ENCODE data around the gene PRDX5.

PRDX5 gene

GRCh38 chr11:64337538-64338249 lies 19.8 kb downstream of the PRDX5 start:
- Mint-ChIP-seq H3K9me3 (no peaks in the 10 kb centered on the region), H3K27ac (no peak overlapping the region), H3K27me3 (ENCODE audit: low read depth) (no peaks in the 10 kb centered on the region), H3K4me1 (ENCODE audit: low read depth) (peaks cover 36% of the 10 kb centered on the region), H3K4me3 (no peak overlapping the region), H3K36me3 (ENCODE audit: low read depth) (peaks cover 35% of the 10 kb centered on the region)
- DNase-seq (ENCODE audit: low spot score): no peak

DNA sequence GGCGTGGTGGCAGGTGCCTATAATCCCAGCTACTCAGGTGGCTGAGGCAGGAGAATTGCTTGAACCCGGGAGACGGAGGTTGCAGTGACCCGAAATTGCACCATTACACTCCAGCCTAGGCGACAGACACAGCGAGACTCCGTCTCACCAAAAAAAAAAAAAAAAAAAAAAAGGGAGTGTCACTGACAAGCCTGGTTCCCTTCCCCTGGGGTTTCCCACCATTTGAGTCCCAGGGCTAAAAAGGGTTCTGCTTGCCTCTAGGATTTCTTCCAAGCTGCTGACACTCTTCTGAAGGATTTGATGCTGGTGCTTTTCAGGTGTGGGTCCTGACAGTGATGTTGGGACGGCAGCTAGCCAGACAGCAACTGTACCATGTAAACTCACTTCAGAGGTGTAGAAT lies 20.8 kb downstream of the PRDX5 start:
- no peak for DNase-seq (ENCODE audit: low spot score)
- H3K4me1 Mint-ChIP-seq (ENCODE audit: low read depth): peaks cover 36% of the 10 kb centered on the region
- no peaks in the 10 kb centered on the region for H3K27me3 Mint-ChIP-seq (ENCODE audit: low read depth)
- peaks cover 34% of the 10 kb centered on the region for H3K36me3 Mint-ChIP-seq (ENCODE audit: low read depth)
- peak overlapping the region; percentile 93 for H3K4me3 Mint-ChIP-seq
- H3K27ac Mint-ChIP-seq: peak overlapping the region; percentile 92
- H3K9me3 Mint-ChIP-seq: no peaks in the 10 kb centered on the region

DNA sequence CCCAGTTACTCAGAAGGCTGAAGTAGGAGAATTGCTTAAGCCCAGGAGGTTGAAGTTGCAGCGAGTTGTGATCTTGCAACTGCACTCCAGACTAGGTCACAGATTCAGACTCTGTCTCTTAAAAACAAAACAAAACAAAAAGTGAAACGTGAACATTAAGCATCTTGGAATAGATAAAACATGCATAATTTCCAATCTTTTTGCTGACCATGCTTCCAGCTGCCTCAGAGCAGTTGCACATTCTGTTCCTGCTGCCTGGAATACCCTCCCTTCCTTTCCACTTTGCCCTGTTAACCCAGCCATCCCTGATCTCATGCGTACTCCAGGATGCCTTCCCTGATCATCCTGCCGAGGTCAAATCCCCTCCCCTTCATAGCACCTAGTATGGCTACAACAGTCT lies 21.4 kb downstream of the PRDX5 start:
- H3K27ac Mint-ChIP-seq: peak overlapping the region; percentile 92
- H3K9me3 Mint-ChIP-seq: no peaks in the 10 kb centered on the region
- peaks cover 36% of the 10 kb centered on the region for H3K4me1 Mint-ChIP-seq (ENCODE audit: low read depth)
- peaks cover 33% of the 10 kb centered on the region for H3K36me3 Mint-ChIP-seq (ENCODE audit: low read depth)
- H3K27me3 Mint-ChIP-seq (ENCODE audit: low read depth): no peaks in the 10 kb centered on the region
- H3K4me3 Mint-ChIP-seq: peak overlapping the region; percentile 93
- no peak for DNase-seq (ENCODE audit: low spot score)

DNA sequence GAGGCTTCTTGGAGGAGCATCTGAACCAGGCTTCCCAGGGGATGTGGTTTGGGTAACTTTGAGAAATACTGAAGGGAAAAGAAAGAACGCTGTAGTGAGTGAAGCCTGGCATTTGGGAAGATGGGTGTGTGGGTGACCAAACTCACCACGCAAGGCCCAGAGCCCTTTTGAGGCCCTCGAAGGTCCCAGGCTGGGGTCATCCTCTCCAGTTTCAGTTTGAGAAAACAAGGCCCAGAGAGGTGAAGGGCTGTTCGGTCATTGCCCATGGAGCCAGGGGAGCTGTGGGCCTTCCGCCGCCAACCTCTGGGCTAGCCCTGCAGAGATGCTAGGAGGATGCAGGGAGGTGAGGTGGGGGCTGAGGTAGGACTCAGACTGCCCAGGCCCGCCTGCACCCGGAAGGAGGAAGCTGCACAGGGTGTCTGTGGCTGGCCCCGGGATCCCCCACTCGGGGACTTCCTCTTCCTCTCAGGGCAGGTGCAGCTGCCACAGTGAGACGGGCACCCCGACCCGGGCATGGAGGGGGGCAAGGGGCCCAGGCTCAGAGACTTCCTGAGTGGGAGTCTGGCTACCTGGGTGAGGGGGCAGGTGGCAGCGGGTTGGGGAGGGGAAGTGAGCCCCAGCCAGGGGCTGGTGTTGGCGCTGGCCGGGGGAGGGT lies 22.0 kb downstream of the PRDX5 start, which contains the start of gene CCDC88B:
CCDC88B (plus strand) TSS at position 451 of the 655 bp plus-strand sequence; CDS start at position 514, 63 bp downstream.
- peak; percentile 81 for DNase-seq (ENCODE audit: low spot score)
- H3K27ac Mint-ChIP-seq: peak within 1 kb of the TSS; percentile 92
- peak within 1 kb of the TSS; percentile 93 for H3K4me3 Mint-ChIP-seq
- H3K9me3 Mint-ChIP-seq: no peaks in the 10 kb centered on the region
- H3K27me3 Mint-ChIP-seq (ENCODE audit: low read depth): no peaks in the 10 kb centered on the region
- H3K36me3 Mint-ChIP-seq (ENCODE audit: low read depth): peaks cover 31% of the 10 kb centered on the region
- H3K4me1 Mint-ChIP-seq (ENCODE audit: low read depth): peaks cover 35% of the 10 kb centered on the region

DNA sequence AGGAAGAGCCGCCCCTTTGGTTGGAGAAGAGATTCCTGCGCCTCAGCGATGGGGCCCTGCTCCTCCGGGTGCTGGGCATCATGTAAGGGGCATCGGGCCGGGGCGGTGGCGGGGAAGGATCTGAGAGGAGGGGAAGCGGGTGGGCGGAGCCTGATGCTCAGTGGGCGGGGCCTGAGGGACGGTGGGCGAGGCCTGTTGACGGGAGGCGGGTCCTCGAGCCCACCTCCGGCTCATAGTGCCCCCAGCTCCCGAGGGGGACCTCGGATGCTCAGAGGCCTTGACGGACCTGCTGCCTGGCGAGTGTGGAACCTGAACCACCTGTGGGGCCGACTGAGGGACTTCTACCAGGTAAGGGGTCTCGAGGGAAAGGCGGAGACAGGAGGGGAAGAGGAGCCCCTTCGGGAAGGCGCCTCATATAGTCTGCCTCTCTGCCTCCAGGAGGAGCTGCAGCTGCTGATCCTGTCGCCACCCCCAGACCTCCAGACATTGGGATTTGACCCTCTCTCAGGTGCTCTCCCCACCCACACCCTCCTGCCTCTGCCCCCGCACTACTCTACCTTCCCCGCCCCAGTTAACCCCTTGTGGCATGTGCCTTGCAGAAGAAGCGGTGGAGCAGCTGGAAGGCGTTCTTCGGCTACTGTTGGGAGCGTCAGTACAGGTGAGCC lies 22.9 kb downstream of the PRDX5 start:
- Mint-ChIP-seq H3K27ac (peak overlapping the region; percentile 92), H3K36me3 (ENCODE audit: low read depth) (peaks cover 32% of the 10 kb centered on the region), H3K27me3 (ENCODE audit: low read depth) (no peaks in the 10 kb centered on the region), H3K4me3 (peak overlapping the region; percentile 93), H3K4me1 (ENCODE audit: low read depth) (peaks cover 30% of the 10 kb centered on the region), H3K9me3 (no peaks in the 10 kb centered on the region)
- peak; percentile 68 for DNase-seq (ENCODE audit: low spot score)

GRCh38 chr11:64341429-64341828 lies 23.5 kb downstream of the PRDX5 start:
- DNase-seq (ENCODE audit: low spot score): no peak
- Mint-ChIP-seq H3K36me3 (ENCODE audit: low read depth) (peaks cover 32% of the 10 kb centered on the region), H3K27me3 (ENCODE audit: low read depth) (no peaks in the 10 kb centered on the region), H3K27ac (peak overlapping the region; percentile 57), H3K9me3 (no peaks in the 10 kb centered on the region), H3K4me3 (peak overlapping the region; percentile 93), H3K4me1 (ENCODE audit: low read depth) (peaks cover 30% of the 10 kb centered on the region)

DNA sequence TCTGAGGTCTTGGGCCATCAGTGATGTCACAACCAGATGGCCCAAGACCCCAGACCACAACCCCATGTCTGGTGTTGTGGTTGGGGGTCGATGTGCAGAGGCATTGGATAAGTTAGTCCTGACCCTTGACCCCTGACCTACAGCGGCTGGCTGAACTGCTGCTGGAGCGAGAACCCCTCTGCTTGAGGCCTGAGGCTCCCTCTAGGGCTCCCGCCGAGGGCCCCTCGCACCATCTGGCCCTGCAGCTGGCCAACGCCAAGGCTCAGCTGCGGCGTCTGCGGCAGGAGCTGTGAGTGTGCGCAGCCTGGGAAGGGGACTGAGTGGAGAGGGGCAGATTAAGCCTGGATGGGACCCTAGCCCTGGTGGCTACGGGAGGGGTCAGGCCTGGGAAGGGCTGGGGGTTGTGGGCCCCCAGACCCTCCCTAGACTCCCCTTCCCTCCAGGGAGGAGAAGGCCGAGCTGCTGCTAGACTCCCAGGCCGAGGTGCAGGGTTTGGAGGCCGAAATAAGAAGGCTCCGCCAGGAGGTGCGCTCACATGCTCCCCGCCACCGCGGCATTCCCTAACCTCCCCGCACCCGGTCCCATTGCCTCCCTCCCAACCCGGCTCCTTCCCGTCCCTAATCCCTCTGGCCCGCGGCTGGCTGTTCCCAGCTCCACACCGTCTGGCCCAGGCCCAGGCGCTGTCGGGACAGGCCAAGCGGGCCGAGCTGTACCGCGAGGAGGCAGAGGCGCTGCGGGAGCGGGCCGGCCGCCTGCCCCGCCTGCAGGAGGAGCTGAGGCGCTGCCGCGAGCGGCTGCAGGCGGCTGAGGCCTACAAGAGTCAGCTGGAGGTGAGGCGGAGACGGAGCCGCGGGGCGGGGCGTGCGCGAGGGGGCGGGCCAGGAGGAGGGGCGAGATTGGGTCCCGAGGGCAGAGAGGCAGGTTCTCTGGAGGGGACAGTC lies 24.2 kb downstream of the PRDX5 start:
- Mint-ChIP-seq H3K27ac (peak overlapping the region; percentile 62), H3K4me1 (ENCODE audit: low read depth) (peaks cover 30% of the 10 kb centered on the region), H3K36me3 (ENCODE audit: low read depth) (peaks cover 34% of the 10 kb centered on the region)

DNA sequence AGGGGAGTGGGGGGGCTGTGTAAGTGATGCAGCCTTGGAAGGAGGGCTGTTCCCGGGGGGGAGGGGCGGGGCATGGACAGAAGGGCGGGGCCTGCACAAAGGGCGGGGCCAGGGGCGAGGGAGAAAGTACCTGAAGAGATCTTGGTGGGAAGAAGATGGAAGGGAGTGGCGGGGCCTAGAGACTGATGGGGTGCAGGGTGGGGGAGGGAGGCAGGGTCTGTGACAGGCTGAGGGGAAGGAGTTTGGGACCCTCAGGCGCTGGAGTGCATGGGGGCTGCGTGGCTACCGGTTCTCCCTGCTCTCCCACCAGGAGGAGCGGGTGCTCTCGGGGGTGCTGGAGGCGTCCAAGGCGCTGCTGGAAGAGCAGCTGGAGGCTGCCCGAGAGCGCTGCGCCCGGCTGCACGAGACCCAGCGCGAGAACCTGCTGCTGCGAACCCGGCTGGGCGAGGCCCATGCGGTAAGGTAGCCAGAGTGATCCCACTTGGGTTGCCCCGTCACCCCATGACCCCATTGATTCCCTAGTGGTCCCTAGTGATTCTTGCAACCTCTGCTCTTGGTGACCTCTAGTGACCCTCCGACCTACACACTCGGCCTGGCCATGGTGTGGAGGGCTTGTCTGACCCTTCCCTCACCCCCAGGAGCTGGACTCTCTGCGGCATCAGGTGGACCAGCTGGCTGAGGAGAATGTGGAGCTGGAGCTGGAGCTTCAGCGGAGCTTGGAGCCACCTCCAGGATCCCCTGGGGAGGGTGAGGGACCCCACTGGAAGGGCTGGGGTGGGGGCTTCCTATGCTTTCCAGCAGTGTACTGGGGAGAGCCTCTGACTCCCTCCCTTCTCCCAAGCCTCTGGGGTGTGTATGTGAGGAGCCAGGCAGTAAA lies 25.2 kb downstream of the PRDX5 start:
- H3K27ac Mint-ChIP-seq: no peak overlapping the region
- peaks cover 33% of the 10 kb centered on the region for H3K36me3 Mint-ChIP-seq (ENCODE audit: low read depth)
- no peaks in the 10 kb centered on the region for H3K27me3 Mint-ChIP-seq (ENCODE audit: low read depth)
- peak overlapping the region; percentile 29 for H3K4me3 Mint-ChIP-seq
- peaks cover 28% of the 10 kb centered on the region for H3K4me1 Mint-ChIP-seq (ENCODE audit: low read depth)
- no peaks in the 10 kb centered on the region for H3K9me3 Mint-ChIP-seq
- no peak for DNase-seq (ENCODE audit: low spot score)

More for the DNA sequence above, 24.2 kb downstream of the PRDX5 start:
- Mint-ChIP-seq H3K27me3 (ENCODE audit: low read depth) (no peaks in the 10 kb centered on the region), H3K9me3 (no peaks in the 10 kb centered on the region), H3K4me3 (peak overlapping the region; percentile 36)
- peak; percentile 86 for DNase-seq (ENCODE audit: low spot score)

DNA sequence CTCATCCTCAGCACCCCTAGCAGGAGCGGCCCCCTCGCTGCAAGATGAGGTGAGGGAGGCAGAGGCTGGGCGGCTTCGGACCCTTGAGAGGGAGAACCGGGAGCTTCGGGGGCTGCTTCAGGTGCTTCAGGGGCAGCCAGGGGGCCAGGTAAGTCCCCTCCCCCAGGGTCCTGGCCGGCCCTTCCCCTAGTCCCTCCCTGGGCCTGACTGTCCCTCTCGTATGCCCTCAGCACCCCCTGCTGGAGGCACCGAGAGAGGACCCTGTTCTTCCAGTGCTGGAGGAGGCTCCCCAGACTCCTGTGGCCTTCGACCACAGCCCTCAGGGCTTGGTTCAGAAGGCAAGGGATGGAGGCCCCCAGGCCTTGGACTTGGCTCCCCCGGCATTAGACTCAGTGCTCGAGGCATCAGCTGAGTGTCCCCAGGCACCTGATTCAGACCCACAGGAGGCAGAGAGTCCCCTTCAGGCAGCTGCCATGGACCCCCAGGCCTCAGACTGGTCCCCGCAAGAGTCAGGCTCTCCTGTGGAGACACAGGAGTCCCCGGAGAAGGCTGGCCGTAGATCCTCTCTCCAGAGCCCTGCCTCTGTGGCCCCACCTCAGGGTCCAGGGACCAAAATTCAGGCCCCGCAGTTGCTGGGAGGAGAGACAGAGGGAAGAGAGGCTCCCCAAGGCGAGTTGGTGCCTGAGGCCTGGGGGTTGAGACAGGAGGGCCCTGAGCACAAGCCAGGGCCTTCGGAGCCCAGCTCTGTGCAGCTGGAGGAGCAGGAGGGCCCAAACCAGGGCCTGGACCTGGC lies 26.0 kb downstream of the PRDX5 start:
- Mint-ChIP-seq H3K4me1 (ENCODE audit: low read depth) (peaks cover 24% of the 10 kb centered on the region), H3K27ac (no peak overlapping the region)

GRCh38 chr11:64344787-64345186 lies 26.9 kb downstream of the PRDX5 start:
- Mint-ChIP-seq H3K27me3 (ENCODE audit: low read depth) (no peaks in the 10 kb centered on the region), H3K36me3 (ENCODE audit: low read depth) (peaks cover 26% of the 10 kb centered on the region), H3K9me3 (no peaks in the 10 kb centered on the region), H3K4me3 (no peak overlapping the region), H3K27ac (no peak overlapping the region), H3K4me1 (ENCODE audit: low read depth) (peaks cover 16% of the 10 kb centered on the region)
- no peak for DNase-seq (ENCODE audit: low spot score)

More for the DNA sequence above, 26.0 kb downstream of the PRDX5 start:
- DNase-seq (ENCODE audit: low spot score): no peak
- Mint-ChIP-seq H3K36me3 (ENCODE audit: low read depth) (peaks cover 31% of the 10 kb centered on the region), H3K9me3 (no peaks in the 10 kb centered on the region), H3K4me3 (no peak overlapping the region), H3K27me3 (ENCODE audit: low read depth) (no peaks in the 10 kb centered on the region)

- Mint-ChIP-seq H3K27me3 (ENCODE audit: low read depth) (no peaks in the 10 kb centered on the region), H3K27ac (no peak overlapping the region), H3K4me3 (no peak overlapping the region), H3K9me3 (no peaks in the 10 kb centered on the region), H3K36me3 (ENCODE audit: low read depth) (peaks cover 24% of the 10 kb centered on the region), H3K4me1 (ENCODE audit: low read depth) (peaks cover 3% of the 10 kb centered on the region)
- no peak for DNase-seq (ENCODE audit: low spot score)
Observed at GRCh38 chr11:64347193-64347867, 29.4 kb downstream of the PRDX5 start.
